Gastroesophageal sphincter (tissue), 4 donors: ENCODE data around the gene LHX8. TPM values are rescaled to one million over a fixed set of nuclear protein-coding genes. Genes with fewer than 3 reads are reported as not detected.
"Not testable (repeated sequence)": the region's sequence is repeated elsewhere in the genome, so short reads cannot be mapped to it uniquely, and the experiment has no call there.

Source experiments
- ATAC-seq: fragments of 150-250 bp; one replicate; pipeline ENCODE4 v1.9.1; 2016; ENCODE audit warnings: mild to moderate bottlenecking, moderate library complexity
- H3K27ac ChIP-seq, 4 donors: fragments of 200-600 bp; sonication (generic) in 3 of 4; 1 replicate in 3 of 4; 2 replicates in 1 of 4; pipeline ENCODE4 v1.5.1; 2016 to 2019
- H3K27me3 ChIP-seq: fragments of 200-600 bp; sonication (generic); one replicate; pipeline ENCODE4 v1.5.1; 2019
- H3K36me3 ChIP-seq, 2 donors: fragments of 200-600 bp; sonication (generic); one replicate each; pipeline ENCODE4 v1.5.1; 2019; ENCODE audit warnings: control low read depth in 1 of 2
- H3K4me1 ChIP-seq, 3 donors: fragments of 200-600 bp; sonication (generic); 1 replicate in 2 of 3; 2 replicates in 1 of 3; pipeline ENCODE4 v1.5.1; 2016 to 2019; ENCODE audit warnings: control low read depth in 2 of 3
- H3K4me3 ChIP-seq, 2 donors: fragments of 200-600 bp; sonication (generic); one replicate each; pipeline ENCODE4 v1.5.1; 2019; ENCODE audit warnings: mild to moderate bottlenecking in 1 of 2, moderate library complexity in 1 of 2
- H3K9me3 ChIP-seq, 3 donors: fragments of 200-600 bp; sonication (generic); one replicate each; pipeline ENCODE4 v1.5.1; 2017 to 2019; ENCODE audit warnings: control low read depth in 2 of 3
- EP300 ChIP-seq: sonication (generic); formaldehyde crosslinking; IDR thresholded peaks from one replicate; pipeline ENCODE4 v1.6.1; 2017; ENCODE audit warnings: antibody characterized with exemption, mild to moderate bottlenecking
- POLR2A ChIP-seq, 2 donors: fragments of 450-650 bp; IDR thresholded peaks; one replicate each; pipeline ENCODE4 v1.6.1; 2017; ENCODE audit warnings: antibody characterized with exemption in 2 of 2, mild to moderate bottlenecking in 2 of 2, moderate library complexity in 1 of 2
- POLR2AphosphoS5 ChIP-seq: sonication (generic); formaldehyde crosslinking; IDR thresholded peaks from one replicate; pipeline ENCODE4 v1.6.1; 2017; ENCODE audit warnings: antibody characterized with exemption
- WGBS, 2 donors: methylation state at CpG; one replicate each; pipeline ENCODE4 v1.1.5; 2018; ENCODE audit warnings: low coverage in 1 of 2; 5-methylcytosine and 5-hydroxymethylcytosine counted together
- total RNA-seq, 4 donors: library from RNA; depleted of rRNA; stranded (reverse); fragments of >200 nt; gene quantifications; one replicate each; pipeline ENCODE4 v1.1.0, GENCODE V29; 2016
- TF ChIP-seq, protein P1 (sequence below), 4 experiments: fragments of 200-600 bp in 2 of 4; fragments of 450-650 bp in 2 of 4; sonication (generic) in 1 of 4; IDR thresholded peaks; one replicate each; pipeline ENCODE4 v1.5.1; 2017 to 2019; ENCODE audit warnings: antibody characterized with exemption in 4 of 4, mild to moderate bottlenecking in 2 of 4, moderate library complexity in 2 of 4

The LHX8 gene
- total RNA-seq, 4 donors from 2014 or later = not detected

- Histone ChIP-seq H3K27ac (no peak overlapping the region), H3K9me3 (peaks cover 0 to 7% (median 0%) of the 10 kb centered on the region in 3 donors), H3K27me3 (no peaks in the 10 kb centered on the region), H3K4me3 (no peak overlapping the region), H3K36me3 (no peaks in the 10 kb centered on the region), H3K4me1 (no peaks in the 10 kb centered on the region)
- TF ChIP-seq EP300 (no peak), POLR2AphosphoS5 (no peak), POLR2A (IDR thresholded peaks at IDR 0.05) (no peak)
- TF ChIP-seq, protein P1, sequence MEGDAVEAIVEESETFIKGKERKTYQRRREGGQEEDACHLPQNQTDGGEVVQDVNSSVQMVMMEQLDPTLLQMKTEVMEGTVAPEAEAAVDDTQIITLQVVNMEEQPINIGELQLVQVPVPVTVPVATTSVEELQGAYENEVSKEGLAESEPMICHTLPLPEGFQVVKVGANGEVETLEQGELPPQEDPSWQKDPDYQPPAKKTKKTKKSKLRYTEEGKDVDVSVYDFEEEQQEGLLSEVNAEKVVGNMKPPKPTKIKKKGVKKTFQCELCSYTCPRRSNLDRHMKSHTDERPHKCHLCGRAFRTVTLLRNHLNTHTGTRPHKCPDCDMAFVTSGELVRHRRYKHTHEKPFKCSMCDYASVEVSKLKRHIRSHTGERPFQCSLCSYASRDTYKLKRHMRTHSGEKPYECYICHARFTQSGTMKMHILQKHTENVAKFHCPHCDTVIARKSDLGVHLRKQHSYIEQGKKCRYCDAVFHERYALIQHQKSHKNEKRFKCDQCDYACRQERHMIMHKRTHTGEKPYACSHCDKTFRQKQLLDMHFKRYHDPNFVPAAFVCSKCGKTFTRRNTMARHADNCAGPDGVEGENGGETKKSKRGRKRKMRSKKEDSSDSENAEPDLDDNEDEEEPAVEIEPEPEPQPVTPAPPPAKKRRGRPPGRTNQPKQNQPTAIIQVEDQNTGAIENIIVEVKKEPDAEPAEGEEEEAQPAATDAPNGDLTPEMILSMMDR (IDR thresholded peaks at IDR 0.05) = no peak
- 52 to 100% methylated on average over 1 to 2 of the region's 2 CpGs for WGBS, 2 donors
- no peak for ATAC-seq
Observed at GRCh38 chr1:75174031-75174760, 40.0 kb downstream of the LHX8 start.

DNA sequence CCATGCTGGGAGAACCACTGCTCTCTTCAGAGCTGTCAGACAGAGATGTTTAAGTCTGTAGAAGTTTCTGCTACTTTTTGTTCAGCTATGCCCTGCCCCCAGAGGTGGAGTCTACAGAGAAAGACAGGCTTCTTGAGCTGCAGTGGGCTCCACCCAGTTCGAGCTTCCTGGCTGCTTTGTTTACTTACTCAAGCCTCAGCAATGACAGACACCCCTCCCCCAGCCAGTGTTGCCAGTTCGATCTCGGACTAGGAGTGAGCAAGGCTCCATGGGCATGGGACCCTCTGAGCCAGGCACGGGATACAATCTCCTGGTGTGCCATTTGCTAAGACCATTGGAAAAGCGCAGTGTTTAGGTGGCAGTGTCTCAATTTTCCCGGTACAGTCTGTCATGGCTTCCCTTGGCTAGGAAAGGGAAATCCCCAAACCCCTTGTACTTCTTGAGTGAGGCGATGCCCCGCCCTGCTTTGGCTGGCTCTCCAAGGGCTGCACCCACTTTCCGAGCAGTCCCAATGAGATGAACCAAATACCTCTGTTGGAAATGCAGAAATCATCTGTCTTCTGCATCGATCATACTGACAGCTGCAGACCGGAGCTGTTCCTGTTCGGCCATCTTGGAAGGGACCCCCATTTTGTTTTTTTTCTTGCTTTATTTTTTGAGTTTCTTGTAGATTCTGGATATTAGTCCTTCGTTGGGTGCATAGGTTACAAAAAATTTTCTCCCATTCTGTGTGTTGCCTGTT lies 47.2 kb downstream of the LHX8 start:
- 67% methylated on average over 7 of the region's 13 CpGs; no CpG with 5 or more reads in 1 of the 2 donors for WGBS, 2 donors
- H3K4me1 ChIP-seq, H3K36me3 ChIP-seq, ATAC-seq, H3K27ac ChIP-seq, H3K4me3 ChIP-seq: not testable (repeated sequence)
- H3K9me3 ChIP-seq = peaks cover 0 to 12% (median 0%) of the 10 kb centered on the region in 3 donors
- peaks cover 15% of the 10 kb centered on the region for H3K27me3 ChIP-seq

- Histone ChIP-seq H3K9me3 (no peaks in the 10 kb centered on the region), H3K36me3 (no peaks in the 10 kb centered on the region), H3K4me3 (no peak overlapping the region), H3K27ac (no peak overlapping the region), H3K27me3 (peaks cover 16% of the 10 kb centered on the region), H3K4me1 (no peaks in the 10 kb centered on the region)
- 29 to 46% methylated on average over 1 of the region's 1 CpG for WGBS, 2 donors
- TF ChIP-seq, protein P1 (IDR thresholded peaks at IDR 0.05) = no peak
- no peak for TF ChIP-seq POLR2A (IDR thresholded peaks at IDR 0.05)
- TF ChIP-seq POLR2AphosphoS5 = no peak
- no peak for ATAC-seq
Observed at GRCh38 chr1:75188892-75189291, 54.7 kb downstream of the LHX8 start.

DNA sequence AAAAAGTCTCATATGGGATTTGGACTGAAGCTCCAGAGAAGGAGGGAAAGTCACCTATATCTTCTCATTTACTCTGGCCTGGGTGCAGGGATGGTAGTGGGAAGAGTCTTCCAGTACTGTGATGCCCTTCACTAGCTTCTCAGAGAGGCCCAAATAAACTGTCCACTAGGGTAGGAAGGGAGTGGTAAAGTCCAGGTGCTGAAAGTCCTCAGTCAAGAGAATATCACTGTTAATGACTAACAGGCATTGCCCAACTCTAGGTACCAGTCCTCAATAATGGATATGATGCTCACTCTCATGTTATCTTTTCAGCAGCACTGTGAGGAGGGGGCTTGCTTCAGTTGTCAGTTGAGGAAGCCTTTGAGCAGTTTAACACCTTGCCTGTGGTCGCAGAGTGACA lies 64.0 kb downstream of the LHX8 start:
- no peak overlapping the region for H3K27ac ChIP-seq
- TF ChIP-seq, protein P1 (IDR thresholded peaks at IDR 0.05) = no peak
- TF ChIP-seq POLR2A (IDR thresholded peaks at IDR 0.05) (no peak), EP300 (no peak), POLR2AphosphoS5 (no peak)
- peaks cover 19% of the 10 kb centered on the region for H3K27me3 ChIP-seq
- 36 to 80% methylated on average over 1 of the region's 1 CpG for WGBS, 2 donors
- no peak for ATAC-seq
- no peaks in the 10 kb centered on the region for H3K9me3 ChIP-seq
- H3K4me1 ChIP-seq = no peaks in the 10 kb centered on the region
- H3K36me3 ChIP-seq = no peaks in the 10 kb centered on the region
- H3K4me3 ChIP-seq = no peak overlapping the region

GRCh38 chr1:75198761-75199160 lies 64.6 kb downstream of the LHX8 start:
- H3K27ac ChIP-seq = no peak overlapping the region
- peaks cover 18% of the 10 kb centered on the region for H3K27me3 ChIP-seq
- ATAC-seq = no peak
- no peaks in the 10 kb centered on the region for H3K4me1 ChIP-seq
- WGBS, 2 donors = 86 to 100% methylated on average over 1 of the region's 1 CpG
- no peaks in the 10 kb centered on the region for H3K36me3 ChIP-seq
- H3K4me3 ChIP-seq = no peak overlapping the region
- H3K9me3 ChIP-seq = no peaks in the 10 kb centered on the region
- TF ChIP-seq POLR2A (IDR thresholded peaks at IDR 0.05) = no peak
- TF ChIP-seq, protein P1 (IDR thresholded peaks at IDR 0.05) = no peak
- TF ChIP-seq EP300 = no peak
- no peak for TF ChIP-seq POLR2AphosphoS5
